GM10248 (cell line): Measurements from ENCODE around the gene BICRA.

Source experiments
- CTCF ChIA-PET: fragments of 300-600 bp; sonication (Branson Sonifier 250); formaldehyde crosslinking; extraction: SDS; loops from one replicate; lab custom pipeline; 2021; ENCODE audit warnings: antibody characterized with exemption; lab: Yijun Ruan, JAX
- POLR2A ChIA-PET: fragments of 350-650 bp; sonication (Branson Sonifier 250); formaldehyde crosslinking; extraction: SDS; loops from one replicate; lab custom pipeline; 2020; ENCODE audit warnings: antibody characterized with exemption; lab: Yijun Ruan, JAX
- DNase-seq: peaks from one replicate; pipeline ENCODE4 v3.0.0; 2012; ENCODE audit errors: extremely low spot score
- CTCF ChIP-seq: IDR thresholded peaks from 2 replicates; pipeline ENCODE4 v1.5.1; 2012; ENCODE audit warnings: mild to moderate bottlenecking, low read depth; ENCODE audit errors: extremely low read depth, missing control alignments, control extremely low read depth

The BICRA gene

GRCh38 chr19:47608969-47609905 lies at the start of gene BICRA:
Gene BICRA (plus strand): TSS chr19:47609134. CDS start chr19:47673575, 64,441 bp downstream.
- no peak for TF ChIP-seq CTCF
- DNase-seq: peak; percentile 86
- POLR2A ChIA-PET: interaction anchor here (0.6 to 1.5 kb wide), 2 partner anchors 62 to 312 kb away, joined by 5 read pairs; no protein-coding TSS in a partner anchor
- CTCF ChIA-PET: interaction anchor here (1.2 to 2.1 kb wide), 5 partner anchors 9 to 260 kb away, joined by 3 to 18 read pairs (median 5); partner anchors contain the start of genes DHX34 and NAPA

- ChIA-PET CTCF (interaction anchor here (0.8 to 2.4 kb wide), 5 partner anchors 39 to 139 kb away, joined by 4 to 7 read pairs (median 5); partner anchors contain the start of gene NAPA), POLR2A (interaction anchor here (0.7 kb wide), 2 partner anchors 42 to 1966 kb away, joined by 3 to 9 read pairs; no protein-coding TSS in a partner anchor)
- DNase-seq: no peak
- no peak for TF ChIP-seq CTCF
Measured at GRCh38 chr19:47560999-47561398, 47.9 kb upstream of the BICRA start.

GRCh38 chr19:47561440-47562057 lies 47.4 kb upstream of the BICRA start:
- TF ChIP-seq CTCF: no peak
- ChIA-PET POLR2A (interaction anchor here (0.7 kb wide), 1 partner anchor 42 kb away, joined by 3 read pairs; no protein-coding TSS in a partner anchor), CTCF (interaction anchor here (0.8 to 2.1 kb wide), 5 partner anchors 9 to 138 kb away, joined by 3 to 6 read pairs (median 5); no protein-coding TSS in a partner anchor)
- no peak for DNase-seq

GRCh38 chr19:47564081-47564480 lies 44.9 kb upstream of the BICRA start:
- POLR2A ChIA-PET: no interaction called here
- no peak for DNase-seq
- CTCF ChIA-PET: no interaction called here
- TF ChIP-seq CTCF: no peak

- ChIA-PET POLR2A (no interaction called here), CTCF (no interaction called here)
- DNase-seq: no peak
- no peak for TF ChIP-seq CTCF
Measured at GRCh38 chr19:47569331-47569730, 39.6 kb upstream of the BICRA start.

- DNase-seq: no peak
- CTCF ChIA-PET: no interaction called here
- POLR2A ChIA-PET: interaction anchor here (0.5 kb wide), 1 partner anchor 346 kb away, joined by 3 read pairs; no protein-coding TSS in a partner anchor
- TF ChIP-seq CTCF: no peak
Measured at GRCh38 chr19:47572635-47573034, 36.3 kb upstream of the BICRA start.
